ENCODE data around the gene TRABD2B. TPM values are rescaled to one million over a fixed set of nuclear protein-coding genes. Genes with fewer than 3 reads are reported as not detected.

TRABD2B gene
- total RNA-seq, 1 donor from 2014 or later: 6.2 TPM

GRCh38 chr1:47951026-47951425, 46.2 kb downstream of the TRABD2B start:
- H3K27me3 Mint-ChIP-seq (ENCODE audit: low read depth): no peaks in the 10 kb centered on the region
- no peak overlapping the region for H3K27ac Mint-ChIP-seq
- H3K9me3 Mint-ChIP-seq: no peaks in the 10 kb centered on the region
- no peaks in the 10 kb centered on the region for H3K36me3 Mint-ChIP-seq
- H3K4me1 Mint-ChIP-seq: peaks cover 2% of the 10 kb centered on the region
- no peak for DNase-seq (ENCODE audit: low spot score in 2 of 2, unreplicated experiment in 2 of 2)
- no peak for TF ChIP-seq CTCF (IDR thresholded peaks at IDR 0.05; ENCODE audit: unreplicated experiment)
- no peak overlapping the region for H3K4me3 Mint-ChIP-seq

- no peaks in the 10 kb centered on the region for H3K36me3 Mint-ChIP-seq
- no peak for TF ChIP-seq CTCF (IDR thresholded peaks at IDR 0.05; ENCODE audit: unreplicated experiment)
- no peak for DNase-seq (ENCODE audit: low spot score in 2 of 2, unreplicated experiment in 2 of 2)
- H3K27ac Mint-ChIP-seq: no peak overlapping the region
- H3K4me3 Mint-ChIP-seq: no peak overlapping the region
- H3K9me3 Mint-ChIP-seq: no peaks in the 10 kb centered on the region
- peaks cover 2% of the 10 kb centered on the region for H3K4me1 Mint-ChIP-seq
- no peaks in the 10 kb centered on the region for H3K27me3 Mint-ChIP-seq (ENCODE audit: low read depth)
Observed at GRCh38 chr1:47950471-47950870, 46.7 kb downstream of the TRABD2B start.

GRCh38 chr1:47948126-47948525, 49.1 kb downstream of the TRABD2B start:
- no peak for DNase-seq (ENCODE audit: low spot score in 2 of 2, unreplicated experiment in 2 of 2)

GRCh38 chr1:47947531-47947930, 49.7 kb downstream of the TRABD2B start:
- Mint-ChIP-seq H3K36me3 (no peaks in the 10 kb centered on the region), H3K4me1 (peaks cover 4% of the 10 kb centered on the region), H3K9me3 (no peaks in the 10 kb centered on the region)

More at GRCh38 chr1:47948126-47948525, 49.1 kb downstream of the TRABD2B start:
- no peaks in the 10 kb centered on the region for H3K9me3 Mint-ChIP-seq
- peaks cover 20% of the 10 kb centered on the region for H3K27me3 Mint-ChIP-seq (ENCODE audit: low read depth)
- H3K27ac Mint-ChIP-seq: no peak overlapping the region
- peaks cover 4% of the 10 kb centered on the region for H3K4me1 Mint-ChIP-seq
- no peak for TF ChIP-seq CTCF (IDR thresholded peaks at IDR 0.05; ENCODE audit: unreplicated experiment)
- H3K4me3 Mint-ChIP-seq: no peak overlapping the region
- no peaks in the 10 kb centered on the region for H3K36me3 Mint-ChIP-seq

GRCh38 chr1:47944561-47944960, 52.6 kb downstream of the TRABD2B start:
- no peak for DNase-seq (ENCODE audit: low spot score in 2 of 2, unreplicated experiment in 2 of 2)
- TF ChIP-seq CTCF (IDR thresholded peaks at IDR 0.05; ENCODE audit: unreplicated experiment): no peak
- Mint-ChIP-seq H3K4me1 (peaks cover 2% of the 10 kb centered on the region), H3K9me3 (no peaks in the 10 kb centered on the region), H3K36me3 (no peaks in the 10 kb centered on the region), H3K27ac (no peak overlapping the region), H3K27me3 (ENCODE audit: low read depth) (peaks cover 46% of the 10 kb centered on the region), H3K4me3 (no peak overlapping the region)

More at GRCh38 chr1:47947531-47947930, 49.7 kb downstream of the TRABD2B start:
- H3K27ac Mint-ChIP-seq: no peak overlapping the region
- H3K27me3 Mint-ChIP-seq (ENCODE audit: low read depth): peaks cover 23% of the 10 kb centered on the region
- TF ChIP-seq CTCF (IDR thresholded peaks at IDR 0.05; ENCODE audit: unreplicated experiment): no peak
- no peak for DNase-seq (ENCODE audit: low spot score in 2 of 2, unreplicated experiment in 2 of 2)
- no peak overlapping the region for H3K4me3 Mint-ChIP-seq

GRCh38 chr1:47942240-47942629, 55.0 kb downstream of the TRABD2B start:
- TF ChIP-seq CTCF (IDR thresholded peaks at IDR 0.05; ENCODE audit: unreplicated experiment): no peak
- peaks cover 9% of the 10 kb centered on the region for H3K4me1 Mint-ChIP-seq
- H3K27me3 Mint-ChIP-seq (ENCODE audit: low read depth): peaks cover 58% of the 10 kb centered on the region
- H3K9me3 Mint-ChIP-seq: no peaks in the 10 kb centered on the region
- H3K27ac Mint-ChIP-seq: no peak overlapping the region
- no peak overlapping the region for H3K4me3 Mint-ChIP-seq
- DNase-seq (ENCODE audit: low spot score in 2 of 2, unreplicated experiment in 2 of 2): no peak
- H3K36me3 Mint-ChIP-seq: no peaks in the 10 kb centered on the region

Measured in mesothelial cell of epicardium (in vitro differentiated cells).